GM21367 (cell line): ENCODE measurements around the gene SNX9.
A peak's percentile ranks its signal among the peaks of the same experiment; 100 is the strongest.
"Not testable (repeated sequence)": the region's sequence is repeated elsewhere in the genome, so short reads cannot be mapped to it uniquely, and the experiment has no call there.

ENCODE experiments used
- ATAC-seq: cut with Tn5 transposase; IDR thresholded peaks from one replicate; pipeline ENCODE4 v1.9.1; 2021; ENCODE audit not compliant: unreplicated experiment

SNX9 gene

GRCh38 chr6:157823001-157823527 lies at the start of gene SNX9:
Gene SNX9, plus strand, starts transcription at chr6:157823246. Its CDS starts 189 bp downstream, at chr6:157823435.
- peak; percentile 51 for ATAC-seq

- no peak for ATAC-seq
Observed at GRCh38 chr6:157773248-157773773, 49.7 kb upstream of the SNX9 start.

- ATAC-seq, result no peak
Observed at GRCh38 chr6:157774153-157775135, 48.6 kb upstream of the SNX9 start.

- no peak for ATAC-seq
Observed at GRCh38 chr6:157775376-157775775, 47.7 kb upstream of the SNX9 start.

GRCh38 chr6:157777344-157777743 lies 45.7 kb upstream of the SNX9 start:
- ATAC-seq, result no peak

- ATAC-seq, result no peak
Observed at GRCh38 chr6:157778719-157779118, 44.3 kb upstream of the SNX9 start.

- no peak for ATAC-seq
Observed at GRCh38 chr6:157779705-157780604, 43.1 kb upstream of the SNX9 start.

- ATAC-seq, result no peak
Observed at GRCh38 chr6:157785636-157786035, 37.4 kb upstream of the SNX9 start.

- no peak for ATAC-seq
Observed at GRCh38 chr6:157786221-157786620, 36.8 kb upstream of the SNX9 start.

GRCh38 chr6:157787080-157787479 lies 36.0 kb upstream of the SNX9 start:
- ATAC-seq, result no peak

- ATAC-seq, result no peak
Observed at GRCh38 chr6:157788180-157788579, 34.9 kb upstream of the SNX9 start.

- no peak for ATAC-seq
Observed at GRCh38 chr6:157789297-157789696, 33.7 kb upstream of the SNX9 start.

- ATAC-seq, result no peak
Observed at GRCh38 chr6:157789861-157790260, 33.2 kb upstream of the SNX9 start.

- ATAC-seq, result no peak
Observed at GRCh38 chr6:157790548-157791160, 32.4 kb upstream of the SNX9 start.

- no peak for ATAC-seq
Observed at GRCh38 chr6:157791450-157791849, 31.6 kb upstream of the SNX9 start.

- no peak for ATAC-seq
Observed at GRCh38 chr6:157792671-157793070, 30.4 kb upstream of the SNX9 start.

GRCh38 chr6:157794012-157794411 lies 29.0 kb upstream of the SNX9 start:
- not testable (repeated sequence) for ATAC-seq

- no peak for ATAC-seq
Observed at GRCh38 chr6:157795841-157796240, 27.2 kb upstream of the SNX9 start.

- no peak for ATAC-seq
Observed at GRCh38 chr6:157798851-157799250, 24.2 kb upstream of the SNX9 start.

- ATAC-seq, result not testable (repeated sequence)
Observed at GRCh38 chr6:157799561-157799960, 23.5 kb upstream of the SNX9 start.
